Muscle of arm (tissue), 12 donors: ENCODE measurements around the gene DEDD2. TPM values are rescaled to one million over a fixed set of nuclear protein-coding genes. Genes with fewer than 3 reads are reported as not detected.

ENCODE experiments used
- DNase-seq: peaks from one replicate; pipeline ENCODE4 v3.0.0-alpha.2; 2013
- polyA plus RNA-seq, 12 donors: library from polyadenylated mRNA; unstranded; fragments of 120-200 nt; gene quantifications; one replicate each; pipeline ENCODE4 v1.2.1, GENCODE V29; 2013; ENCODE audit not compliant: insufficient read length in 12 of 12

The DEDD2 gene
- polyA plus RNA-seq, 12 donors: 9.9 to 17.4 (median 12.0) TPM; not detected in 2

DNA sequence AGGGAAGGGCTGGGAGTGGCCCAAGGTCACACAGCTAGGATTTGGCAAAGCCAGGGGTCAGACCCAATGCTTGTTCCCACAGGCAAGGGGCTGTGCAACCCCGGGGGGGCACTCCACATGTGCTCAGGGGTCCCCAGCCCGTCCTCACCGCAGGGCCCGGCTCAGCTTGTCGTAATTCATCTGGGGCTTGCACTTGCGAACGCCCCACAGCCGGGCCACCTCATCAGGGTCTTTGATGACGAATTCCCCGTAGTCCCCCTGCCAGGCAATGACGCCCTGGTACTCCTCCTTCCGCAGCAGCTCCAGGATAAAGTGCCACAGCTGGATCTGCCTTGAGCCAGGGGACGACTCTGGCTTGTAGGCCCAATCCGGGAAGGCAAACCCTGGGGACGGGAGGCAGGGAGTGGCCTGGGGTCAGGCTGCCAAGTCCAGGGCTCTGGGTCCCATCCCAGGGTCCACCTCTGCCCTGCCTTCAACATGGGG is 32.7 kb upstream of the DEDD2 start:
- no peak for DNase-seq

DNA sequence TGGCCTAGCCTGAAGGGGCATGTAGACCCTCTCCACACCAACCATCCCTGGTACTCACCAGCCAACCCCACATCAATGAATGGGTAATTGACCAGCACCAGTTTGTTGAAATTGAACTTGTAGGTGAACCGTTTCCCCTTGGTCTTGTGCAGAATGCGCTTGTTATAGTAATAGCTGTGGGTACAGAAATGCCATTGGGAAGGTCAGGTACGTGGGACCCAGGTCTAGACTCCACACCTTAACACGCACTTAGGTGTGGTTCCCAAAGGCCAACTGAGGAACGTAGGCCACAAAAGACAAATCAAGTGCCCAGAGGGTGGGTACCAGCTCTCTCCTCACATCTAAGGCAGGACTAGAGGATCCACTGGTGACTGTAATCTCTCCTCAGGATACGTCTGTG is 32.3 kb upstream of the DEDD2 start:
- DNase-seq: no peak

DNA sequence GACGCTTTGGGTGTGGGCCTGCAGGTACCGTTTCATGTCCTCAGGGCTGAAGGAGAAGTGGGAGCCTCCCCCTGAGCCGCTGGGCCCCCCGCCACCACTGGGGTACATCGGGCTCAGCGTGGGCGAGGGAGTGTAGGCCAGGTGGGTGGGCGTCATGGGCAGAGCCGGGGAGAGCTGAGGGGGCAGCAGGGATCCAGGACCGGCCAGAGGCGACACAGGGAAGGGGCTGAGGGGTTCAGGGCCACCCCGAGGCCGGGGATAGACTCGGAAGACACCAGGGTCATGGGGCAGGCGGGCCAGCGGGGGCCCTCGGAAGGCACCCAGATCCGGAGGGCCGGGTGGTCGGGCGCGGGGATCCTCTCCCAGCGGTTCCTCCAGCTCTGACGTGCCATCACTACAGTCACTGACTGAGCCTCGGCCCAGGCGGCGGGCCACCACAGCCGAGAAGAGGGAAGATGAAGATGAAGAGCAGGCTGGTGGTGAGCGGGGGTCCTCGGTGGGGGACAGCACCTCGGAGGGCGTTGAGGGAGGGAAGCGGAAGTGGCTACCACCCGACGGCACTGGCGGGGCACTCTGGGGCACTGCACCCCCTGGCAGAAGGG is 31.8 kb upstream of the DEDD2 start:
- no peak for DNase-seq

DNA sequence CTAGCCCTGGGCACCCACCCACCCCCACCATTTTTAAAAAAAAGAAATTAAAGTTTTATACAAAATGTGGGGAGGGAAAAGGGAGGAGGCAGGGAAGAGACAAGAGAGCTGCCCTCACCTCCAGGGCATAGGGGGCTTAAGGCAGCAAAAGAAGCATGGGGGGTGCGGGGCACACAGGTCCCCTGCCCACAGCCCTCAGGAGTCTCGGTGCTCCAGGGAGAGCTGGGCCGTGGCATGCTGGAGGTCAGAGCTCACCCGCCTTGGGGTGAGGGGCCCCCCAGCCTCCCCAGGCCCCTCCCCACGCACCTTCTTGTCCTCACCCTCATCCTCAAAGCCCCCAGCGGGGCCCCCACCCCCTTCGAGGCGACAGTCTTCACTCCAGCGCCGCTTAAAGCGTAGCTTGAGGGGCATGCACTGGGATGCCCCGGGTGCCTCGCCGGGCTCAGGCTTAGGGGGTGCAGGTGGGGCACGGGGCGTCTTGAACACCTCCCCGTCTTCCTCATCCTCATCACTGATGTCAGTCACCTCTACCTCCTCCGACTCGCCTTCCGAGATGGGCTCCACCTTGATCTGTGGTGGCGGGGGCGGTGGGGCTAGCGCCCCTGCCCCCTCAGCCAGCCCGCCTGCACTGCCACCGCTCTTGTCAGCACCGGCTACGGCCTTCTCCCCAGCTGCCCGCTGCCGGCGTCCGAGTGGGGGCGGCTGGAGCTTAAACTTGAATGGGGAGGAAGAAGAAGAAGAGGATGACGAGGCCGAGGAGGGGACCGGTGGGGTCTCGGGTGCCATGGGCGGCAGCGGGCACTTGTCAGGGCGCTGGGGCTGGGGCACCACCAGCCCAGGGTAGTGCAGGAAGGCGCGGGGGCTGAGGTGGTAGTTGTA is 31.0 kb upstream of the DEDD2 start:
- DNase-seq: no peak

DNA sequence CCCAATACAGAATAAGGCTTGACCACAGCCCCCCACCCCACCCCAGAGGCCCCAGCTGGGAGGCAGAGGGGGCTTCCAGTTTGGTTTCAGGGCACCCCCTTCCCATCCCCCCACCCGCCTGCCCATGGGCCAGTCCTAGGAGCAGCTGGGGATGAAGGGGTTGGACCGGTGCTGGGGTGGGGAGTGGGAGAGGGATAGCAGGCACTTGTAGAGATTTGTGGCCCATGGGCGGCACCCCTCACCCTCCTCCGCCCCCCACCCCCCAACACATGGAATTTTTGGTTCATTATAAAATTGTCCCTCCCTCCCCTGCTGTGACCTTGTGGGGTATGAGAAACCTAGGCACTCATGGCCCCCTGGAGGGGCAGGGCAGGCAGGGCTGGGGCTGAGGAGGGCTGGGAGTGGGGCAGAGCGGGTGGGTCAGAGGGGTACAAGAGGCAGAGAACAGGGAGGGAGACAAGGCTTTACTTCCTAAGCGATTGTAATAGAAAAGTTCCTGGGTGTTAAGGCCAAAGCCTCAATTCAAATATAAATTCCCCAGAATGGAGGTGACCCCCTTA is 30.2 kb upstream of the DEDD2 start:
- no peak for DNase-seq

DNA sequence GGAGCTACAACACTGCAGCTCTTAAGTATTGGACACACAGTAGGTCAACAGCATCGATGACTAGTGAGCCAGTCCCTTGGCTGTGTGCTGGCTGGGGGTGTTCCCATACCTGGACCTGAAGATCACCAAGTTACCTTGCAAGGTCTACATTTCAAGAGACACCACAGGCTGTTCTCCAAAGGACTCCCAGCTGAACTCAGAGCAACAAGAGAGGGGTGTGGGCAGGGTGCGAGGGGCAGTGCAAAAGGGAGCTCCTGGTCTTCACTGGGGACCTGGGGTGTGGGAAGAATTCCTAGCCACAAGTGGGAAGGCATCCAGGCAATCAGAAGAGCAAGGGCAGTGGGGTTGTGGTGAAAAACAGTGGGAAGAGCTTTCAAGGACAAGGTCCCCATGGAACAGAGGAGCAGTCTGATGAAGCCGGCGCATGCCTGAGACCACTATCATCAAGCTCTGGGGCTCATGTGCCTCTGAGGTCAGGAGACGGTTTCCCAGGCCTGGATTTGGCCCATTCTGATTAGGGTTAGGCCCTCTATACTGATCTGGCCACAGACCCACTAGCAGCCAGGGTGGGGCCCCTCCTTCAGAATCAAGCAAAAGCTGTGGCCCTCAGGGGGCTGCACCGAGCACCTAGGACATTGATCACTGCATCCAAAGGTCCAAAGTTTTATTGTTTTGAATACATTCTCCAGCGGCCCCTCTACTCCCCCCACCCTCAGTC is 29.6 kb upstream of the DEDD2 start:
- no peak for DNase-seq

DNA sequence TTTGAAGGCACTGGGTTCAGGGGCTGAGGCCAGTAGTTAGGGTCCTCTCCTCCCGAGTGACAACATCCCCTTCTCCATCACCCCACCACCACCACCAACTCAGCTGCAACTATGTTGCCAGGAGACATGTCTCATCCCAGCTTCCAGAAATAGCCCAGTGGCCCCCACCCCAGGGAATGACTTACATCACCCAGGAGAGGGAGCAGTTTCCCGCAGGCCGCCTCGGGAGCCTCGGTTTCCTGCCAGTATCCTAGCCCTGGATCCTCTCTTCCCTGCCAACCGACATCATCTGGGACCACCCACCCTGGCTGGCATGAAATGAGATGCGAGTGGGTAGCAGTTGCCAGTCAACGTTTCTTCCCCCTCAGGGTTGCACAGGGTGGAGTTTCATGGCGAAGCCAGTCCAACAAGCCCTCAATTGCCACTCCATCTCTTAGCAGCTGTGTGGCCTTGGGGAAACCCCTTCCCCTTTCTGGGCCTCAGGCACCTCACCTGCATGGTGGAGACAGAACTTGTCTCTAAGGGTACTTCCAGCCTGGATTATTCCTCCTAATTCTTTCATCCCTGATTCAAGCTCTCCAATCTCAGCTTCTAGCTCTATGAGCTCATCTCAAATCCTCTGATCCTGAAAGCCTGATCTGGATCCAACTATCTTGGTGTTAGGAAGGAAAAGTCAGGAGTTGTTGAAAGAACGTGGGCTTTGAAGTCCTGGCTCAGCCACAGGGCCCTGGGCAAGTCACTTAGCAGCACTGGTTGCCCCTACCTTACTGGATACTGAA is 28.9 kb upstream of the DEDD2 start:
- no peak for DNase-seq

DNA sequence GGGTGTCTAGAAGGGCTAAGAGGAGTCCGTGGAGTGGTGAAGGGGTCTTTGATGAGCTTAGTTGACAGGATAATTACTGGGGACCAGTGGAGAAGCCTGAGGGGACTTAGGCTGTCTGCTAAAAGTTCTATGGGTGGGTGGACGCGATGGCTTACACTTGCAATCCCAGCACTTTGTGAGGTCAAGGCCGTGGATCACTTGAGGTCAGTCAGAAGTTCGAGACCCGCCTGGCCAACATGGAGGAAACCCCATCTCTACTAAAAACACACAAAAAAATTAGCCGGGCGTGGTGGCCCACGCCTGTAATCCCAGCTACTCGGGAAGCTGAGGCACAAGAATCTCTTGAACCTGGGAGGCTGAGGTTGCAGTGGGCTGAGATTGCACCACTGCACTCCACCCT is 27.8 kb upstream of the DEDD2 start:
- no peak for DNase-seq

DNA sequence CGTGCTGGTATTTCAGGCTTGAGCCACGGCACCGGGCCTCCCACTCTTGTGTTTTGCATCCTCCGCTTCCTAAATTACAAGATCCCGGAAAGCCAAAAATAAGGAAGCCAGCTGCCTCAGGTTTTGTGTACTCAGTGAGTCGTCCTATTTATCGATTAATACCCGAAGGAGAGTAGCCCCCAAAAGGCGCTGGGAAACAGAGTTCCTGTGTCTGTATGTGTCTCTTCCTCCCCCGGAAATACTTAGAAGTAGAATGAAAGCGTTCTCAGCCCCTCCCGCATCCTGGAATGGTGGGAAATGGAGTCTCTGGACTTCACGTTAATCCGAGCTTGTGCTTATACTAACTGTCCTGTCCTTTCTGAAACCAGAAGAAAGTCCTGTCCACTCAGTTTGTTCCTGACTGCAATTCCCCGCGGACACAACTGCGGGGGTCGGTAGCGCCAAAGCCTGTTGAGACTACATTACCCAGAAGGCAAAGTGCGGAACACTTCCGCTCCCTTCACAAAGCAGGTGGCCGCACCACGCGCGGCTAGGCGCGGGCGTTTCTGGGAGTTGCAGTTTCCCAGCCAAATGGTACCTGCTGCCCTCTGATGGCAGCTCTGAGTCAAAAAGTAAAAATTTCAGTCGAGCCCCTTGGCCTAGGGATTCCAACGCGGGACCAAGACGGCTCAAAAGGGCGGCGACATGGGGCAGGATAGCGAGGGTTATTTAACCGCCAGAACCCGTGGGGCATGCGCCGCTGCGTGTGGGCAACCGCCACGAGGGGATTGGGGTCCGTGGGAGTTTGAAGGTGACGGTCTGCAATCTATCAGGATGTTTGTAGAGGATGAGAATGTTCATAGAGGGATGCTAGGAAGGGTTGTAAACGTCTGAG is 27.1 kb upstream of the DEDD2 start:
- DNase-seq: peak; percentile 96

DNA sequence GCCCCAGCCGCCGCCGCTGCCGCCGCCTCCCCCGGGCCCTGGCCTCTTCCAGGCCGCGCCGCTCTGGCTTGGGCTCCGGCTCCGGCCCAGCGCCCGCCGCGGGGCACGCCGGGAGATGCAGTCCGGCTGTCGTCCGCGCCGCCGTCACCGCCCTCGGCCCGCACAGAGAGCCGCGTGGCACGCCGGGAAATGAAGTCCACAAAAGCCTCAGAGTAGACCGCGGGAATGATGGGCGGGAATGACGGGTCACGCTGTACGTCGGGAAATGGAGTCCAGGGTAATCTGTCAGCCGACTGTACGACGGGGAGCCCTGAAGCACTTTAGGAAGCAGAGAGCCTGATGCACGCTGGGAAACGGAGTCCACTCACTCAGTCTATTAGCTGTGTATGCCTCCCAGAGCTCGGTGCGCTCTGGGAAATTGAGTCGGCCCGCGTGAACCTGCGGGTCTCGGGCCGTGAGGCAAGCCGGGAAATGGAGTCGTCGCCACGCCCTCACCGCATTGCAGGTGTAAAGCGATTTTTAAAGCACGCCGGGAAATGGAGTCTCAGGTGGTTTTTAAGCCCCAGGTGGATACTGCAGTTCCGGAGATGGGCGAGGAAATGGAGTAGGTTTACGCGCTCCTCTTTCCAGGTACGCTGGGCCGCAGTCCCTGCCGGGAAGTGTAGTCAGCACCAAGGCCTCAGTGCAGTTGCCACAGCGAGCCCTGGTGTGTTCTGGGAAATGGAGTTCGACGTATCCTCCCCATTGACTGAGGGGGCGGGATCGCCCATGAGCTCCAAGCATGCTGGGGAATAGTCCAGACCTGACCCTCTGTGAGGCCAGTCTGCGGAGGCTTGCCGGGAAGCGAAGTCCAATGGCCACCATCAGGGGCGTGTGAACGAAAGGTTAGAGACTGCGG is 25.3 kb upstream of the DEDD2 start, which contains the start of gene GSK3A:
Gene GSK3A, minus strand, starts transcription at position 91 of the 898 bp plus-strand sequence. CDS start 137 bp downstream, outside the sequence.
- DNase-seq: peak; percentile 99

DNA sequence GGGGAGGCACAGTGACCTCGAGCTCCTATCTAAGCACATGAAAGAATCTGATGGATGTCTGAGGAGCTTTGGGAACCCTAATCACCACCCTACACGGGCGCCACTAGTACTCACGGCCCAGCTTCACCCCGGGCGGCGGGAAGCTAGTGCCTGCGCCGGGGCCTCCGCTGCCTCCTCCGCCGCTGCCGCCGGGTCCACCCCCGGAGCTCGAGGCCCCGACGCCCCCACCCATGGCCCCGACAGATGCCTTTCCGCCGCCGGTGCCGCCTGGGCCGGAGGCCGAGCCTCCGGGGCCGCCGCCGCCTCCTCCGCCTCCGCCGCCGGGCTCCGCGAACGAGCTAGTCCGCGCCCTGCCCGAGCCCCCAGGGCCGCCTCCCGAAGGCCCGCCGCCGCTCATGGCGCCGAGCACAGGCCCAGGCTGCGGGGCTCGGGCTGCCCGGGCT is 24.6 kb upstream of the DEDD2 start:
- DNase-seq: no peak

DNA sequence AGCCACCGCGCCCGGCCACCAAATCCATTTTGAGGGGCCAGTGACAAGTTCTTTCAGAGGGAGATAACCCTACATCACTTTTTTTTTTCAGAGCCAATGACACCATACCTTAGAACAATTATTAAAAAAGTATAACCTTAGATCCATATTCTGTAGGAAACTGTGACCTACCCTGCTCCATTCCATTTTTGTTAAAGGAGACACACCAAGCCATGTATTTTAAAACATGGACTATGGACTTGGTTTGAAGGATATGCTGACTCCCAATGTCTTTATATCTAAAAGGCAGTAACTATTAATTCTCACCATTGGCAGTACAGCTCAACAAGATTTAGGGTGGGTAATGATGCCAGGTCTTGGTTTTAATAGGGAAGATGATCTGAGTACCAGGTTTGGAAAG is 23.8 kb upstream of the DEDD2 start:
- no peak for DNase-seq

DNA sequence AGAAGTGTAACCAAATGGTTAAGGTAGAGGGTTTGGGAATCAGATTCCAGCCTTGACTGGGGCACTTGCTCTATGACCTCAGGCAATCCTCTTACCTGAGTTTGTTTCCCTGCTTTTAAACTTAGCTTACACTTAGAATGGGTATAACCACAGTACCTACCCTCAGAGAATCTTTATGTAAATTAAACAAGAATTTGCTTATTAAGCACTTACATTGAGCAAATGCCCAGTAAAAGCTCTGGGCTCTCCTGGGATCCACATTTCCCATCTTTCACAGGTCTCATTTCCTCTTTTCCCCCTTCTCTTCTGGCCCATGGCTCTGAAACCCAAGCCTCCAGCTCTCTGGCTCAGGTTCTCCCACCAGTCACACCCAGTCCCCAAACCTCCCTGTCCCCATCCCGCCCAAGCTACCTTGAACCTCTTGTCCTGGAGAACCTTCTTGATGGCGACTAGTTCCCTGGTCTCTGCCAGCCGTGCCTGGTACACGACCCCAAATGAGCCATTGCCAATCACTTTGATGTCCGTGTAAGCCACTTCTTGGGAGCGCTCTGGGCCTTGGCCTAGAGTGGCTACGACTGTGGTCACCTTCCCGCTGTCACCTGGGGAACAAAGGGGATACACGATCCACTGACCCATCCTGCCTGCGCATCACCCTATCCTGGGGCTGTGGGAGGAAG is 22.2 kb upstream of the DEDD2 start:
- DNase-seq: no peak

DNA sequence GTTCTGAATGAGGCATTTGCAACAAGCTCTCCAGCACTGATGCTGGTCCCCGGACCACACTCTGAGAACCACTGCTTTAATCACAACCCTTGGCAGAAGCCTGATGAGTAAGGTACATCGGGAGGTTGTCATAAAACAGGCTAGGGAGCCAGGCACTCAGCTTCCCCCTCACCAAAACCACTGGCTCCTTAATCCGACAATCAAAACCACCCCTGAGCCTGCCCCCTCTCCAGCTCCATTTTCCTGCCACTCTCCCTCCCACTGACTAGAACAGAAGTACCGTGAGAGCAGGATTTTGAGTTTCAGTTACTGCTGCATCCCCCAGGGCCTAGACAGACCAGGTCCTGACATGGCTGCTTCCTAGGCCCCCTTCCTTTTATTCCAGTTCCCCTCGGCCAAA is 17.7 kb upstream of the DEDD2 start:
- DNase-seq: no peak

DNA sequence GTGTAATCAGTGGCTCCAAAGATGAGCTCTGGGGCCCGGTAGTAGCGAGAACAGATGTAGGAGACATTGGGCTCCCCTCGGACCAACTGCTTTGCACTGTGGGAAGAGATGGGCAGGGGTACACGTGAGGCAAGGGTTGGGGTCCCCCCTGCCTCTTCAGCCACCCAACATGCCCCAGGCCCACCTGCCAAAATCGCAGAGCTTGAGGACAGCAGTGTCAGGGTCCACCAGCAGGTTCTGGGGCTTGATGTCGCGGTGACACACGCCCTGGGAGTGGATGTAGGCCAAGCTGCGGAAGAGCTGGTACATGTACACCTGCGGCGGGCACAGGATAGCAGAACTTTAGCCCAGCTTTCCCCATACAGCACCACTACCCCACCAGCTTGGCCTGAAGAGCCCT is 16.9 kb upstream of the DEDD2 start:
- DNase-seq: no peak

DNA sequence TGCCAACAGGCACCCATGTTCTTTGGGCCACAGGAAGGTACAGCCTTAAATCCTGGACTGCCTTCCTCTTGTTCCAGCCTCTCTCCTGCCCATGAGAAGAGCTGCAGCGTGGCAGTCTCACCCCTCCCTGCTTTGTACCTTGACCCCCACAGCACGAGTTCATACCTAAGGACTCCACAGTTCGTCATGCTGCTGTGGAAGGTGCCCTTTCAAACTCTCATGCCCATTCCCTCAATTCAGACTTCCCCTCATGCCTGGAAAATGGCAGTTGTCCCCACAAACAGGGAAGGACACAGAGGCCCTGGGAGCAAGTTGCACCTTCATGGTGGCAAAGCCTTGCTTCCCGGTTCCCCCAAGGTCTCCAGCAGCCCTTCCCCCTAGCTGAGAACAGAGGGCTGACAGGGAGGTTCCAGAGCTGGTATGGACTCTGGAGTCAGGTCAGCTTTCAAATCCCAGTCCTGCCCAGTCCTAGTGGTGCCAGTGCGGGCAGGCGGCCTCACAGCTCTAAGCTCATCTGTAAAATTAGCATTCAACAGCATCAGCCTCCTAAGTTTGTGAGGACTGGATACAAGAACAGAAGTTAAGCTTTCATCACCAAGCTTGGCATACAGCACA is 16.3 kb upstream of the DEDD2 start:
- no peak for DNase-seq

DNA sequence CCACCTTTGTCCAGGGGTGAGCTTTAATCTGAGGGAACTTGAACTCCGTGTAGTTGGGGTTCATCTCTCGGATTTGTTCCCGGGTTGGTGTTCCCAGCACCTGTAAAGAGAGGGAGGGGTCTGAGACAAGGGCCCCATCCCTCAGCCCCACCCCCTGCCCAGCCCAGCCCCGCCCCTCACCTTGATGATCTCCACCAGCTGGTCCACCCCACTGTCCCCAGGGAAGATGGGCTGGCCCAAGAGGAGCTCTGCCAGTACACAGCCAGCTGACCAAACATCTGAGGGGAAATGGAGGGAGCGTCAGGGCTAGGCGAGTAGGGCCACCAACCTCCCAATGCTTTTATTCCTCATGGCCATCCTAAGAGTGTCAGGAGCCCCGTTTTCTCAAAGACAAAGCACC is 15.6 kb upstream of the DEDD2 start:
- DNase-seq: no peak

DNA sequence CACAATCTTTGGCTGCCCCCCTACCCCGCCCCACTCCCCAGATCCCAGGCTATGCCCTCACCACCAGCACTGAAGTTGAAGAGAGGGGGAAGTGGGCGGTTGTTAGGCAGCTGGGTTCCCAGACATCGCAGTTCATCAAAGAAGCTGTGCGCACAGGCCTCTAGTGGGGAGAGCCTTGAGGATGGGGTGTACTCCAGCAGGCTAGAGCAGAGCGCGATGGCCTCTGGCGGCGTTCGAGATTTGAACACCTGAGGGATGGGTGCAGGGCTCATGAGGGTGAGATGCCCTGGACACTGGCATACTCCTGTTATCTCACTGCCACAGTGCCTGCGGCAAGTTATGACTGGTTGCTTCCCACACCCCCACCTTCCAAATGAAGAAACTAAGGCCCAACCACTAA is 15.0 kb upstream of the DEDD2 start:
- no peak for DNase-seq
